ENCODE data around the gene ITPKB. TPM values are rescaled to one million over a fixed set of nuclear protein-coding genes. Genes with fewer than 3 reads are reported as not detected.

Gene ITPKB
- 47.1 and 47.6 TPM in 2 replicates for total RNA-seq

GRCh38 chr1:226738995-226739695 is at the start of gene ITPKB:
Gene ITPKB, minus strand, starts transcription at chr1:226739282. Its CDS starts 1,824 bp downstream, at chr1:226737458.

Small RNA genes lying within 50 kb of the gene (small RNA-seq; reads per million reads assigned to genes)
- gene RPS27P5: not detected

Other genes with a start within 250 kb of the ITPKB start
- gene STUM, start 190.5 kb downstream of the ITPKB start, total RNA-seq: not detected in 2 replicates
- gene PSEN2, start 131.3 kb upstream of the ITPKB start, total RNA-seq: 19.3 and 19.8 TPM in 2 replicates
- gene COQ8A, start 201.0 kb upstream of the ITPKB start, total RNA-seq: 4.9 and 8.5 TPM in 2 replicates